NT2/D1 (cell line): ENCODE results near the gene CLEC7A.

Experiments
- DNase-seq: peaks from one replicate; pipeline ENCODE4 v3.0.0-alpha.2; 2011; ENCODE audit warnings: low read depth, low spot score
- H3K27me3 ChIP-seq: 2 replicates; pipeline ENCODE4 v1.6.0; 2011; ENCODE audit warnings: mild to moderate bottlenecking; ENCODE audit not compliant: insufficient read length, insufficient read depth
- H3K36me3 ChIP-seq: 2 replicates; pipeline ENCODE4 v1.6.1; 2011; ENCODE audit warnings: mild to moderate bottlenecking, low read length, mixed read lengths; ENCODE audit not compliant: insufficient read depth, insufficient read length
- H3K4me1 ChIP-seq: 2 replicates; pipeline ENCODE4 v1.5.1; 2011; ENCODE audit not compliant: insufficient read depth, insufficient read length
- H3K4me3 ChIP-seq: 2 replicates; pipeline ENCODE4 v1.5.1; 2011; ENCODE audit warnings: low read depth; ENCODE audit not compliant: insufficient read length
- H3K9ac ChIP-seq: 2 replicates; pipeline ENCODE4 v1.6.0; 2011; ENCODE audit warnings: low read depth; ENCODE audit not compliant: insufficient read length
- H3K9me3 ChIP-seq: 2 replicates; pipeline ENCODE4 v1.5.1; 2011; ENCODE audit warnings: mild to moderate bottlenecking, low read length; ENCODE audit not compliant: insufficient read depth
- SUZ12 ChIP-seq: IDR thresholded peaks from 2 replicates; pipeline ENCODE4 v1.6.1; 2011; ENCODE audit not compliant: insufficient read length, insufficient read depth; ENCODE audit errors: extremely low read depth
- YY1 ChIP-seq: IDR thresholded peaks from 2 replicates; pipeline ENCODE4 v1.6.1; 2011; ENCODE audit not compliant: insufficient read length, insufficient read depth
- ZNF274 ChIP-seq: IDR thresholded peaks from 2 replicates; pipeline ENCODE4 v1.6.1; 2011; ENCODE audit warnings: mild to moderate bottlenecking, low read depth, low read length

The CLEC7A gene

GRCh38 chr12:10121278-10121677, 8.7 kb downstream of the CLEC7A start:
- Histone ChIP-seq H3K9ac (no peak overlapping the region), H3K27me3 (no peaks in the 10 kb centered on the region)
- no peak for DNase-seq

GRCh38 chr12:10119066-10119465, 10.9 kb downstream of the CLEC7A start:
- DNase-seq, result no peak
- Histone ChIP-seq H3K4me1 (no peaks in the 10 kb centered on the region), H3K27me3 (no peaks in the 10 kb centered on the region), H3K9me3 (no peaks in the 10 kb centered on the region), H3K36me3 (no peaks in the 10 kb centered on the region), H3K4me3 (no peak overlapping the region), H3K9ac (no peak overlapping the region)
- TF ChIP-seq SUZ12 (no peak), ZNF274 (no peak), YY1 (no peak)

More at GRCh38 chr12:10121278-10121677, 8.7 kb downstream of the CLEC7A start:
- no peaks in the 10 kb centered on the region for H3K9me3 ChIP-seq
- no peaks in the 10 kb centered on the region for H3K36me3 ChIP-seq
- no peak overlapping the region for H3K4me3 ChIP-seq
- no peaks in the 10 kb centered on the region for H3K4me1 ChIP-seq
- TF ChIP-seq YY1 (no peak), SUZ12 (no peak), ZNF274 (no peak)

- DNase-seq, result no peak
- TF ChIP-seq ZNF274, result no peak
- no peak for TF ChIP-seq SUZ12
- no peak for TF ChIP-seq YY1
- H3K9me3 ChIP-seq, result peaks cover 13% of the 10 kb centered on the region; the same call in 1 of the 2 replicates
- H3K9ac ChIP-seq, result no peak overlapping the region
- H3K27me3 ChIP-seq, result no peaks in the 10 kb centered on the region
- no peak overlapping the region for H3K4me3 ChIP-seq
- no peaks in the 10 kb centered on the region for H3K4me1 ChIP-seq
- no peaks in the 10 kb centered on the region for H3K36me3 ChIP-seq
Observed at GRCh38 chr12:10115890-10116289, 14.1 kb downstream of the CLEC7A start.

- no peak for DNase-seq
- Histone ChIP-seq H3K27me3 (no peaks in the 10 kb centered on the region), H3K4me1 (no peaks in the 10 kb centered on the region), H3K4me3 (no peak overlapping the region), H3K9ac (no peak overlapping the region), H3K36me3 (no peaks in the 10 kb centered on the region), H3K9me3 (peaks cover 13% of the 10 kb centered on the region; the same call in 1 of the 2 replicates)
- TF ChIP-seq SUZ12, result no peak
- no peak for TF ChIP-seq YY1
- no peak for TF ChIP-seq ZNF274
Observed at GRCh38 chr12:10115311-10115710, 14.7 kb downstream of the CLEC7A start.

- TF ChIP-seq ZNF274, result no peak
- no peak for TF ChIP-seq SUZ12
- no peak for TF ChIP-seq YY1
- H3K4me3 ChIP-seq, result no peak overlapping the region
- no peaks in the 10 kb centered on the region for H3K36me3 ChIP-seq
- H3K9me3 ChIP-seq, result peaks cover 13% of the 10 kb centered on the region; the same call in 1 of the 2 replicates
- H3K4me1 ChIP-seq, result no peaks in the 10 kb centered on the region
- H3K9ac ChIP-seq, result no peak overlapping the region
- DNase-seq, result no peak
- no peaks in the 10 kb centered on the region for H3K27me3 ChIP-seq
Observed at GRCh38 chr12:10113920-10114319, 16.1 kb downstream of the CLEC7A start.

- Histone ChIP-seq H3K4me1 (no peaks in the 10 kb centered on the region), H3K36me3 (no peaks in the 10 kb centered on the region), H3K9me3 (peaks cover 13% of the 10 kb centered on the region; the same call in 1 of the 2 replicates), H3K4me3 (no peak overlapping the region), H3K9ac (no peak overlapping the region), H3K27me3 (no peaks in the 10 kb centered on the region)
- no peak for DNase-seq
- TF ChIP-seq SUZ12 (no peak), ZNF274 (no peak), YY1 (no peak)
Observed at GRCh38 chr12:10113075-10113474, 16.9 kb downstream of the CLEC7A start.

- no peaks in the 10 kb centered on the region for H3K27me3 ChIP-seq
- no peaks in the 10 kb centered on the region for H3K36me3 ChIP-seq
- H3K9me3 ChIP-seq, result peaks cover 13% of the 10 kb centered on the region; the same call in 1 of the 2 replicates
- H3K4me3 ChIP-seq, result no peak overlapping the region
- no peak overlapping the region for H3K9ac ChIP-seq
- TF ChIP-seq SUZ12 (no peak), YY1 (no peak), ZNF274 (no peak)
- no peak for DNase-seq
- H3K4me1 ChIP-seq, result no peaks in the 10 kb centered on the region
Observed at GRCh38 chr12:10111451-10111850, 18.5 kb downstream of the CLEC7A start.
